HepG2 (cell line): ENCODE results near the gene CCDC201. TPM values are rescaled to one million over a fixed set of nuclear protein-coding genes. Genes with fewer than 3 reads are reported as not detected.

Source experiments
- ATAC-seq: fragments of 200-7000 bp; cut with Tn5 transposase; 3 replicates; pipeline ENCODE4 v1.9.1; 2020; ENCODE audit warnings: mild to moderate bottlenecking, moderate library complexity
- BruUV-seq: library from RNA; stranded (reverse); fragments of 400-500 nt; replicated peaks from 2 replicates; lab custom pipeline; 2021; lab: Mats Ljungman, UMichigan
- CTCF ChIA-PET: fragments of 300-600 bp; formaldehyde crosslinking; extraction: SDS; loops from one replicate; lab custom pipeline; 2021; ENCODE audit warnings: low total read pairs, inconsistent platforms, low intra/inter-chr PET ratio; lab: Yijun Ruan, JAX
- POLR2A ChIA-PET: fragments of 350-600 bp; sonication (Branson Sonifier 250); formaldehyde crosslinking; loops from one replicate; lab custom pipeline; 2020; ENCODE audit warnings: antibody characterized with exemption, inconsistent platforms; lab: Yijun Ruan, JAX
- DNase-seq: peaks from one replicate; pipeline ENCODE4 v3.0.0-alpha.2; 2015; ENCODE audit warnings: low spot score
- FAIRE-seq: peaks from 3 replicates; lab custom pipeline; 2011; peaks lifted over from hg19 to GRCh38; lab: Jason Lieb, UNC
- H2AFZ ChIP-seq: one replicate; pipeline ENCODE4 v1.6.1; 2011; ENCODE audit warnings: low read length, inconsistent platforms
- H3K27ac ChIP-seq: fragments of 300-600 bp; 3 replicates; pipeline ENCODE4 v1.8.0; 2011; ENCODE audit warnings: mixed run types, mild to moderate bottlenecking, mixed read lengths, low read length, inconsistent platforms; ENCODE audit not compliant: insufficient read depth; ENCODE audit errors: extremely low read length
- H3K27me3 ChIP-seq, 2 experiments: fragments of 200-600 bp in 1 of 2; 2 replicates in 1 of 2; 3 replicates in 1 of 2; pipeline versions ENCODE4 v1.6.0 to v1.8.0; 2011; ENCODE audit warnings: low read length in 2 of 2, mild to moderate bottlenecking in 2 of 2, moderate library complexity in 2 of 2, inconsistent platforms in 1 of 2; ENCODE audit not compliant: insufficient read depth in 2 of 2, control insufficient read depth in 1 of 2
- H3K36me3 ChIP-seq, 2 experiments: fragments of 200-600 bp in 1 of 2; replicated peaks in 1 of 2; 2 replicates in 1 of 2; 3 replicates in 1 of 2; pipeline versions ENCODE4 v1.5.1 to v1.8.0; 2011; ENCODE audit warnings: low read length in 2 of 2, inconsistent platforms in 1 of 2; ENCODE audit not compliant: insufficient read depth in 2 of 2, control insufficient read depth in 1 of 2
- H3K4me1 ChIP-seq: 2 replicates; pipeline ENCODE4 v1.5.1; 2012; ENCODE audit warnings: low read length, inconsistent platforms; ENCODE audit not compliant: insufficient read depth
- H3K4me2 ChIP-seq: 2 replicates; pipeline ENCODE4 v1.6.0; 2011; ENCODE audit warnings: low read depth, low read length, inconsistent platforms
- H3K4me3 ChIP-seq, 3 experiments: fragments of 200-600 bp in 1 of 3; sonication (generic), shearing (Covaris generic) in 1 of 3; replicated peaks in 1 of 3; 2 replicates each; pipeline ENCODE4 v1.5.1; 2011 to 2016; ENCODE audit warnings: low read length in 3 of 3, inconsistent platforms in 2 of 3, low read depth in 2 of 3, mild to moderate bottlenecking in 2 of 3, control low read depth in 1 of 3, mixed read lengths in 1 of 3; ENCODE audit not compliant: insufficient read depth in 1 of 3
- H3K79me2 ChIP-seq: one replicate; pipeline ENCODE4 v1.6.1; 2011; ENCODE audit warnings: low read length, inconsistent platforms; ENCODE audit not compliant: insufficient read depth
- H3K9ac ChIP-seq: 2 replicates; pipeline ENCODE4 v1.6.0; 2011; ENCODE audit warnings: mild to moderate bottlenecking, low read depth, low read length, inconsistent platforms; ENCODE audit not compliant: insufficient read depth
- H3K9me3 ChIP-seq: 2 replicates; pipeline ENCODE4 v1.5.1; 2012; ENCODE audit warnings: mild to moderate bottlenecking, low read length
- H4K20me1 ChIP-seq: 2 replicates; pipeline ENCODE4 v1.6.0; 2011; ENCODE audit warnings: inconsistent platforms, mild to moderate bottlenecking, low read length, moderate library complexity; ENCODE audit not compliant: insufficient read depth
- CHCHD3 ChIP-seq: sonication (generic); formaldehyde crosslinking; IDR thresholded peaks from 2 replicates; pipeline ENCODE4 v1.8.0; 2022; ENCODE audit warnings: mild to moderate bottlenecking, missing genetic modification reagents, moderate library complexity
- HDAC1 ChIP-seq: sonication (generic); formaldehyde crosslinking; IDR thresholded peaks from 2 replicates; pipeline ENCODE4 v1.5.1; 2020; ENCODE audit warnings: mild to moderate bottlenecking, missing genetic modification reagents
- JUND ChIP-seq: sonication (generic); formaldehyde crosslinking; IDR thresholded peaks from 2 replicates; pipeline ENCODE4 v1.8.0; 2022; ENCODE audit warnings: mild to moderate bottlenecking, missing genetic modification reagents
- MEIS1 ChIP-seq: sonication (generic); formaldehyde crosslinking; IDR thresholded peaks from 2 replicates; pipeline ENCODE4 v1.9.0; 2021; ENCODE audit warnings: mild to moderate bottlenecking, missing genetic modification reagents, moderate library complexity, borderline replicate concordance
- MXD4 ChIP-seq: IDR thresholded peaks from 2 replicates; pipeline ENCODE4 v1.6.1; 2016; ENCODE audit warnings: mild to moderate bottlenecking, missing biosample characterization, missing genetic modification reagents
- PBX3 ChIP-seq: sonication (generic); formaldehyde crosslinking; IDR thresholded peaks from 2 replicates; pipeline ENCODE4 v1.8.1; 2023; ENCODE audit warnings: missing genetic modification reagents, inconsistent platforms, borderline replicate concordance
- RARG ChIP-seq: sonication (generic); formaldehyde crosslinking; IDR thresholded peaks from 2 replicates; pipeline ENCODE4 v1.4.0; 2020; ENCODE audit warnings: low read depth, mild to moderate bottlenecking, missing genetic modification reagents
- RNF219 ChIP-seq: sonication (generic); formaldehyde crosslinking; IDR thresholded peaks from 2 replicates; pipeline ENCODE4 v1.5.0; 2020; ENCODE audit warnings: mild to moderate bottlenecking, missing genetic modification reagents
- SP5 ChIP-seq: IDR thresholded peaks from 2 replicates; pipeline ENCODE4 v1.6.1; 2016; ENCODE audit warnings: low read depth, borderline replicate concordance
- XBP1 ChIP-seq: sonication (generic); formaldehyde crosslinking; IDR thresholded peaks from 2 replicates; pipeline ENCODE4 v1.5.0; 2020; ENCODE audit warnings: missing genetic modification reagents
- YEATS2 ChIP-seq: sonication (generic); formaldehyde crosslinking; IDR thresholded peaks from 2 replicates; pipeline ENCODE4 v1.4.0; 2020; ENCODE audit warnings: missing genetic modification reagents, borderline replicate concordance
- ZFX ChIP-seq: sonication (generic); formaldehyde crosslinking; IDR thresholded peaks from 2 replicates; pipeline ENCODE4 v1.4.0; 2020; ENCODE audit warnings: mild to moderate bottlenecking, low read depth, missing genetic modification reagents, moderate library complexity
- ZNF484 ChIP-seq: sonication (generic); formaldehyde crosslinking; IDR thresholded peaks from 2 replicates; pipeline ENCODE4 v1.5.1; 2020; ENCODE audit warnings: mild to moderate bottlenecking, low read depth, missing genetic modification reagents, borderline replicate concordance
- ZNF574 ChIP-seq: sonication (generic); formaldehyde crosslinking; IDR thresholded peaks from 2 replicates; pipeline ENCODE4 v1.4.0; 2020; ENCODE audit warnings: missing genetic modification reagents
- ZNF737 ChIP-seq: sonication (generic); formaldehyde crosslinking; IDR thresholded peaks from 2 replicates; pipeline ENCODE4 v1.5.0; 2020; ENCODE audit warnings: missing genetic modification reagents, mild to moderate bottlenecking, borderline replicate concordance
- in situ Hi-C: cut with HindIII; loops from 2 replicates; pipeline ENCODE4 v1.10.0; 2017; ENCODE audit warnings: low pct_unique_long_range_greater_than_20kb; ENCODE audit not compliant: extremely low pct_ligation_motif_present
- intact Hi-C: fragments of 100-400 bp; cut with micrococcal nuclease; formaldehyde crosslinking; loops from one replicate; pipeline ENCODE4 v1.10.0; 2022; ENCODE audit not compliant: unreplicated experiment
- polyA plus RNA-seq, 8 experiments: library from polyadenylated mRNA; depleted of rRNA in 3 of 8; stranded (reverse) in 7 of 8; unstranded in 1 of 8; fragments of >200 nt; fragmentation: Illumina TruSeq in 4 of 8; extraction: Trizol in 4 of 8; gene quantifications; 2 replicates each; pipeline versions ENCODE4 v1.2.1 to v1.2.3, GENCODE V29; 2011 to 2016; ENCODE audit warnings: low read depth in 4 of 8, missing spikeins in 1 of 8, mixed read lengths in 1 of 8; ENCODE audit not compliant: insufficient read depth in 1 of 8
- total RNA-seq, 5 experiments: library from RNA; depleted of rRNA; stranded (reverse); fragments of >200 nt; fragmentation: Illumina TruSeq; extraction: Trizol; gene quantifications; 2 replicates each; pipeline ENCODE4 v1.2.3, GENCODE V29; 2016; ENCODE audit warnings: low read depth in 1 of 5
- TF ChIP-seq, protein P1 (sequence below): sonication (generic); formaldehyde crosslinking; IDR thresholded peaks from 2 replicates; pipeline ENCODE4 v1.8.0; 2022; ENCODE audit warnings: mild to moderate bottlenecking, missing genetic modification reagents, moderate library complexity

CCDC201 gene
- total and polyA plus RNA-seq, 2 of the 13 experiments (the other 11 are each of a cell fraction or from before 2014, with no cell fraction given): 0.92 TPM; not detected in 1

DNA sequence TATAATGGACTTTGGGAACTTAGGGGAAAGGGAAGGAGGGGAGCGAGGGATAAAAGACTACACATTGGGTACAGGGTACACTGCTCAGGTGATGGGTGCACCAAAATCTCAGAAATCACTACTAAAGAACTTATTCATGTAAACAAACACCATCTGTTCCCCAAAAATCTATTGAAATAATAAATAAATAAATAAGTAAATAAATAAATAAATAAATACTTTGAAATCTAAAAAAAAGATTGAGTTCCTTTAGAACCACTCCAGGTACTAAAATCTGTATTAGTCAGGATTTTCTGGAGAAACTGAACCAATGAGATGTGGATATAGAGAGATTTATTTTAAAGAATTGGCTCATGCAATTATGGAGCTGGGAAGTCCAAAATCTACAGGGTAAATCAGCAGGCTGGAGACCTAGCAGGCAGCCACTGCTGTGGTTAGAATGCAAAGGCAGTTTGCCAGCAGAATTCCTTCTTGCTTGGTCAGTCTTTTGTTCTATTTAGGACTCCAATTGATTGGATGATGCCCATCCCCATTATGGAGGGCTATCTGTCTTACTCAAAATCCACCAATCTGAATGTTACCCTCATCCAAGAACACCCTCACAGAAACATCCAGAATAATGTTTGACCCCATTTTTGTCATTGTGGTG, 24.3 kb upstream of the CCDC201 start (continued):
- TF ChIP-seq, protein P1, sequence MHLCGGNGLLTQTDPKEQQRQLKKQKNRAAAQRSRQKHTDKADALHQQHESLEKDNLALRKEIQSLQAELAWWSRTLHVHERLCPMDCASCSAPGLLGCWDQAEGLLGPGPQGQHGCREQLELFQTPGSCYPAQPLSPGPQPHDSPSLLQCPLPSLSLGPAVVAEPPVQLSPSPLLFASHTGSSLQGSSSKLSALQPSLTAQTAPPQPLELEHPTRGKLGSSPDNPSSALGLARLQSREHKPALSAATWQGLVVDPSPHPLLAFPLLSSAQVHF: no peak
- TF ChIP-seq ZNF484 (CRISPR knock-in tag) (no peak), YEATS2 (CRISPR knock-in tag) (no peak), HDAC1 (CRISPR knock-in tag) (no peak), XBP1 (CRISPR knock-in tag) (no peak), ZNF574 (CRISPR knock-in tag) (no peak)
- TF ChIP-seq, all 625 proteins: peak for 0

DNA sequence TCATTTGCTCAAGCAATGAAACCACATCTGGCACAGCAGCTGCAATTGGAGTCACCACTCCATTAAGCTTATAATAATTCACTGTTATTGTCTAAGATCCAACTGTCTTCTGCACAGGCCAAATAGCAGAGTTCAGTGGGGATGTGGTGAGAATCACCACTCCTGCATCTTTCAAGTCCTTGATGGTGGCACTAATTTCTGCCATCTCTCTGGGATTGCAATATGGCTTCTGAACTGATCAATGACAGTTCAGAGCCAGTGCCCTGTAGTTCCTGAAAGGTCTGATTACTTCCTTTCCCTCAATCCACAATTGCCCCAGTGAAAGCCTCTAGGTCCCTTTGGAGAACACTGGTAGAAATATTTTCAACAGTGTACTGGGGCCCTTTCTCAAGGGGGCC, 21.8 kb upstream of the CCDC201 start:
- no peaks in the 10 kb centered on the region for H3K27me3 ChIP-seq
- peak overlapping the region; percentile 59 for H3K27ac ChIP-seq
- DNase-seq (no peak), FAIRE-seq (no peak), ATAC-seq (peak; percentile 20)
- no peak overlapping the region for H3K4me3 ChIP-seq
- H4K20me1 ChIP-seq: peaks cover 32% of the 10 kb centered on the region
- H3K9me3 ChIP-seq: no peaks in the 10 kb centered on the region
- POLR2A ChIA-PET: interaction anchor here (0.6 to 7.2 kb wide), 7 partner anchors 8 to 31 kb away, joined by 3 to 118 read pairs (median 5); partner anchors contain the start of genes CCDC201 and IGFBP3
- peaks cover 0 to 13% of the 10 kb centered on the region in 2 experiments; a peak in 4 of 5 replicates for H3K36me3 ChIP-seq
- H3K79me2 ChIP-seq: no peaks in the 10 kb centered on the region
- CTCF ChIA-PET: no interaction called here
- H2AFZ ChIP-seq: no peak overlapping the region
- in situ Hi-C loops (no loop called here), intact Hi-C loops (no loop called here)
- H3K9ac ChIP-seq: no peak overlapping the region
- BruUV-seq: no TSS peak
- no peak overlapping the region for H3K4me2 ChIP-seq
- H3K4me1 ChIP-seq: peaks cover 40% of the 10 kb centered on the region
- TF ChIP-seq MXD4 (CRISPR knock-in tag) (no peak), RARG (no peak), ZFX (CRISPR knock-in tag) (0 out of 2 replicates have a peak, but pooled peaks have one; percentile 4), RNF219 (CRISPR knock-in tag) (no peak), SP5 (CRISPR knock-in tag) (no peak), ZNF737 (CRISPR knock-in tag) (0 out of 2 replicates have a peak, but pooled peaks have one; percentile 16), PBX3 (CRISPR knock-in tag) (no peak), CHCHD3 (CRISPR knock-in tag) (no peak), JUND (CRISPR knock-in tag) (no peak), MEIS1 (no peak)
